CD4-positive, alpha-beta T cell (primary cell): ENCODE measurements around the gene CACNA2D2. TPM values are rescaled to one million over a fixed set of nuclear protein-coding genes. Genes with fewer than 3 reads are reported as not detected.

Experiments used
- ATAC-seq: fragments of 200-7000 bp; cut with Tn5 transposase; one replicate; pipeline ENCODE4 v1.10.0; 2022; ENCODE audit warnings: mild to moderate bottlenecking; ENCODE audit not compliant: poor library complexity
- CTCF ChIA-PET: fragments of 350-600 bp; sonication (Branson Sonifier 250); formaldehyde crosslinking; loops from one replicate; lab custom pipeline; 2021; ENCODE audit warnings: antibody characterized with exemption, inconsistent platforms; lab: Charles Lee
- POLR2A ChIA-PET: fragments of 350-600 bp; sonication (Branson Sonifier 250); formaldehyde crosslinking; loops from one replicate; lab custom pipeline; 2021; ENCODE audit warnings: antibody characterized with exemption, inconsistent platforms; lab: Charles Lee
- DNase-seq, 14 experiments: peaks; one replicate each; pipeline ENCODE4 v3.0.0-alpha.2; 2013 to 2020; ENCODE audit warnings: mixed read lengths in 2 of 14
- H3K27ac ChIP-seq, 2 donors: one replicate each; pipeline versions ENCODE4 v1.5.1 to v1.7.0; 2013; ENCODE audit warnings: low read length in 2 of 2, low read depth in 1 of 2, mild to moderate bottlenecking in 1 of 2
- H3K27me3 ChIP-seq, 2 experiments: 1 replicate in 1 of 2; 2 replicates in 1 of 2; pipeline versions ENCODE4 v1.6.1 to v1.7.0; 2013; ENCODE audit warnings: low read length in 2 of 2, control low read depth in 1 of 2, mild to moderate bottlenecking in 1 of 2, moderate library complexity in 1 of 2; ENCODE audit not compliant: insufficient read depth in 2 of 2, control insufficient read depth in 1 of 2
- H3K36me3 ChIP-seq: one replicate; pipeline ENCODE4 v1.6.1; 2013; ENCODE audit warnings: low read length, control low read depth; ENCODE audit not compliant: insufficient read depth
- H3K4me1 ChIP-seq: one replicate; pipeline ENCODE4 v1.6.1; 2013; ENCODE audit warnings: low read length, control low read depth; ENCODE audit not compliant: insufficient read depth
- H3K4me3 ChIP-seq: one replicate; pipeline ENCODE4 v1.5.1; 2013; ENCODE audit warnings: mild to moderate bottlenecking, low read length, moderate library complexity
- H3K9me3 ChIP-seq, 2 experiments: 1 replicate in 1 of 2; 2 replicates in 1 of 2; pipeline versions ENCODE4 v1.6.1 to v1.7.0; 2013; ENCODE audit warnings: low read length in 2 of 2, mild to moderate bottlenecking in 2 of 2, control low read depth in 1 of 2, moderate library complexity in 1 of 2; ENCODE audit not compliant: control insufficient read depth in 1 of 2, insufficient read depth in 1 of 2
- H3K27ac Mint-ChIP-seq: one replicate; pipeline ENCODE4 v1.8.0; 2020; ENCODE audit warnings: mixed read lengths
- H3K27me3 Mint-ChIP-seq: one replicate; pipeline ENCODE4 v1.8.0; 2021; ENCODE audit warnings: mixed read lengths
- H3K36me3 Mint-ChIP-seq: one replicate; pipeline ENCODE4 v1.8.0; 2021; ENCODE audit warnings: low read depth, mixed read lengths
- H3K4me1 Mint-ChIP-seq: one replicate; pipeline ENCODE4 v1.8.0; 2021; ENCODE audit warnings: low read depth, mixed read lengths
- H3K4me3 Mint-ChIP-seq: one replicate; pipeline ENCODE4 v1.8.0; 2020; ENCODE audit warnings: mild to moderate bottlenecking, mixed read lengths
- H3K9me3 Mint-ChIP-seq: one replicate; pipeline ENCODE4 v1.8.0; 2020; ENCODE audit warnings: mixed read lengths
- intact Hi-C, 2 experiments: fragments of 100-400 bp; cut with DNase I in 1 of 2; cut with micrococcal nuclease in 1 of 2; formaldehyde crosslinking; loops; one replicate each; pipeline versions ENCODE4 v1.15.1 to v1.9.0; 2023 to 2025; cut with DNase I, micrococcal nuclease
- total RNA-seq, 174 experiments: library from RNA in 2 of 174; stranded (reverse) in 2 of 174; gene quantifications; one replicate each; pipeline ENCODE4 v1.2.3 and lab custom pipeline; 2021 to 2026
- TF ChIP-seq, protein P1 (sequence below): fragments of 200-600 bp; IDR thresholded peaks from one replicate; pipeline ENCODE4 v1.8.0; 2022; ENCODE audit warnings: antibody characterized with exemption, mild to moderate bottlenecking

Gene CACNA2D2
- total RNA-seq, 2 experiments from 2014 or later: 2.5 to 3.8 TPM

DNA sequence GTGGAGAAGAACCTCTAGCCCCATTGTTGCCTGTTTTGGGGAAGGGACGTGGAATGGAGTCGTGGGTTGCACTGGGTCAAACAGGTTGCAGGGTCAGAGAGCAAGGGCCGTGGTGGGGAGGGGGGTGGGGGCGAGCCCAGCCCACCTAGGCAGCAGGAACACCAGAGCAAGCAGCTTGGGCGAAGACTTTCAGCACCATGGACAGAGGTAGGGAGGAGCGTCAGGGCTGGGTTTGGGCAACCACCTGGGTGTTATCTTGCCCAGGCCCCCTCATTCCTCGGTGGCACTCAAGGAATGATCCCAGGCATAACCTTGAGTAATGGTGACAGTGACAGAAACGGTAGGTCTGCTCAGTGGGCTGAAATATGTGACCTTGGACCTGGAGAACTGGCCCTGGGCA lies 98.2 kb downstream of the CACNA2D2 start:
- CTCF ChIA-PET: no interaction called here

DNA sequence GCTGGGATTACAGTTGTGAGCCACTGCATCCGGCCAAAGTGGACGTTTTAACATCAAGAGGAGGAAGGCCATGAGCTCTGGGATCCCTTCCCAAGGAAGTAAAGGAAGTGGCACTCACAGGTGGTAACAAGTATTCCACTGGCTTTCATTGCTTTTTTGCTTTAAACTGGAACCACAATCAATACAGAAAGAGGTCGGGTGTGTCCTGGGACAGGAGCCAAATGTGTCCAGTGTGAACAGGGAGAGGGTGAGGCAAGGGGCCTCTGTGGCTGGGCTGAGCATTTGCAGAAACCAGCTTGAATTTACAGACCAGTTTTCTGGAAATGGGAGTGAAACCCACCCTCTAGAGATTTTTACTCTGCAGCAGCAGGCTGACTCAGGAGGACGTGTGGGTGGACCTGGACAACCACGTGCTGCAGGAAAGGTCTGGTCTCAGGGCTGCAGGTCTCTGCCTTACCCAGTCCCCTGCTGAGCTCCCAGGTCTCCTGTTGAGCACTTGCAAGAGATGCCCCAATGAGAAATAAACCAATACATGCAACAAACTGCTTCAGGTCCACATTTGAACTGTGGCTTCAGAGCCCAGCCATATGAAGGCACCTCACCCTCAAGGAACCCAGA lies 101.3 kb downstream of the CACNA2D2 start:
- Mint-ChIP-seq H3K4me1 (no peaks in the 10 kb centered on the region), H3K4me3 (no peak overlapping the region), H3K27me3 (no peaks in the 10 kb centered on the region), H3K9me3 (no peaks in the 10 kb centered on the region), H3K27ac (no peak overlapping the region), H3K36me3 (no peaks in the 10 kb centered on the region)
- Histone ChIP-seq H3K27ac (no peak overlapping the region), H3K36me3 (no peaks in the 10 kb centered on the region), H3K4me3 (no peak overlapping the region), H3K4me1 (no peaks in the 10 kb centered on the region), H3K9me3 (no peaks in the 10 kb centered on the region), H3K27me3 (no peaks in the 10 kb centered on the region)
- DNase-seq (no peak), ATAC-seq (no peak)
- CTCF ChIA-PET: no interaction called here
- intact Hi-C loops: no loop called here
- POLR2A ChIA-PET: no interaction called here
- TF ChIP-seq, protein P1, sequence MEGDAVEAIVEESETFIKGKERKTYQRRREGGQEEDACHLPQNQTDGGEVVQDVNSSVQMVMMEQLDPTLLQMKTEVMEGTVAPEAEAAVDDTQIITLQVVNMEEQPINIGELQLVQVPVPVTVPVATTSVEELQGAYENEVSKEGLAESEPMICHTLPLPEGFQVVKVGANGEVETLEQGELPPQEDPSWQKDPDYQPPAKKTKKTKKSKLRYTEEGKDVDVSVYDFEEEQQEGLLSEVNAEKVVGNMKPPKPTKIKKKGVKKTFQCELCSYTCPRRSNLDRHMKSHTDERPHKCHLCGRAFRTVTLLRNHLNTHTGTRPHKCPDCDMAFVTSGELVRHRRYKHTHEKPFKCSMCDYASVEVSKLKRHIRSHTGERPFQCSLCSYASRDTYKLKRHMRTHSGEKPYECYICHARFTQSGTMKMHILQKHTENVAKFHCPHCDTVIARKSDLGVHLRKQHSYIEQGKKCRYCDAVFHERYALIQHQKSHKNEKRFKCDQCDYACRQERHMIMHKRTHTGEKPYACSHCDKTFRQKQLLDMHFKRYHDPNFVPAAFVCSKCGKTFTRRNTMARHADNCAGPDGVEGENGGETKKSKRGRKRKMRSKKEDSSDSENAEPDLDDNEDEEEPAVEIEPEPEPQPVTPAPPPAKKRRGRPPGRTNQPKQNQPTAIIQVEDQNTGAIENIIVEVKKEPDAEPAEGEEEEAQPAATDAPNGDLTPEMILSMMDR: no peak

More for the DNA sequence above, 98.2 kb downstream of the CACNA2D2 start:
- Mint-ChIP-seq H3K9me3 (no peaks in the 10 kb centered on the region), H3K36me3 (no peaks in the 10 kb centered on the region), H3K4me3 (no peak overlapping the region), H3K27me3 (no peaks in the 10 kb centered on the region), H3K4me1 (no peaks in the 10 kb centered on the region), H3K27ac (no peak overlapping the region)
- Histone ChIP-seq H3K36me3 (no peaks in the 10 kb centered on the region), H3K4me3 (no peak overlapping the region), H3K4me1 (no peaks in the 10 kb centered on the region), H3K27ac (no peak overlapping the region), H3K9me3 (no peaks in the 10 kb centered on the region), H3K27me3 (no peaks in the 10 kb centered on the region)
- POLR2A ChIA-PET: no interaction called here
- DNase-seq (peak in 7 of 14 experiments; percentile 5 to 45 (median 21)), ATAC-seq (no peak)
- intact Hi-C loops: no loop called here
- TF ChIP-seq, protein P1: no peak

DNA sequence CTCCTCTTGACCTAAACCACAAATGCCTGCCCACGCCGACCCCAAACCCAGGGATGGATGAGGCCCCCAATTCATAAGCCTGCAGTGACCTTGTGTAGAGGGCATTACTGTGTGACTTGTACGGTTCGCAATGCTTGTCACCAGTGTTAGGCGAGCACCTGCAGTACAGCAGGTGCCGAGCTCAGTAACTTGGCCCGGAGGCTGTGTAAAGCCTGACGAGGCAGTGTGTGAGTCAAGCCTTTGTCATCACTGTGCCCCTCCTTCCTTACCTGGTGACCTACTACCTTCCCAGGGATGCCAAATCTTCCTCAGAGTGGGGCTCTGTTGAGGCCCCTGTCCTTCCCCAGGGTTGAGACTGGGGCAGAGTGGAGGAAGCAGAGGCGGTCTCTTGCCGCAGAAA lies 106.9 kb downstream of the CACNA2D2 start:
- CTCF ChIA-PET: no interaction called here
- no peak for DNase-seq
- H3K36me3 ChIP-seq: no peaks in the 10 kb centered on the region
- no peaks in the 10 kb centered on the region for H3K36me3 Mint-ChIP-seq
- no peaks in the 10 kb centered on the region for H3K9me3 Mint-ChIP-seq
- intact Hi-C loops: loop anchor here in 1 of 2 experiments (10.0 kb wide), 1 partner anchor 232 kb away; no protein-coding TSS in a partner anchor
- H3K4me1 Mint-ChIP-seq: no peaks in the 10 kb centered on the region
- no peak overlapping the region for H3K4me3 Mint-ChIP-seq
- H3K27ac Mint-ChIP-seq: no peak overlapping the region
- no peak for ATAC-seq
- no peak overlapping the region for H3K27ac ChIP-seq
- no peak overlapping the region for H3K4me3 ChIP-seq
- no peaks in the 10 kb centered on the region for H3K27me3 ChIP-seq
- H3K9me3 ChIP-seq: no peaks in the 10 kb centered on the region
- POLR2A ChIA-PET: interaction anchor here (0.6 kb wide), 1 partner anchor 1721 kb away, joined by 3 read pairs; no protein-coding TSS in a partner anchor
- H3K4me1 ChIP-seq: no peaks in the 10 kb centered on the region
- TF ChIP-seq, protein P1: no peak
- no peaks in the 10 kb centered on the region for H3K27me3 Mint-ChIP-seq
